ENCODE data around the gene SVIL.
"Not testable (repeated sequence)": the region's sequence is repeated elsewhere in the genome, so short reads cannot be mapped to it uniquely, and the experiment has no call there.

DNA sequence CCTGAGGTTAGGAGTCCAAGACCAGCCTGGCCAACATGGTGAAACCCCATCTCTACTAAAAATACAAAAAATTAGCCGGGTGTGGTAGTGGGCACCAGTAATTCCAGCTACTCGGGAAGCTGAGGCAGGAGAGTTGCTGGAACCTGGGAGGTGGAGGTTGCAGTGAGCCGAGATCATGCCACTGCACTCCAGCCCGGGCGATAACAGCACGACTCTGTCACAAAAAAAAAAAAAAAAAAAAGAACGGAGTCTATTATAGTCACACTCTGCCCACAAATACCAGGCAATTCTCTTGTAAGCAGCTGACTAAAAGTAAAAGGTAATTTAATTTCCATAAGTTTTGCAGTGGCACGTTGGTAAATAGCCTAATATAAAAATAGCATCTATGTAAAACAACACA, 98.1 kb downstream of the SVIL start:
- TF ChIP-seq POLR2A (IDR thresholded peaks at IDR 0.05), result not testable (repeated sequence)
- TF ChIP-seq, protein P1, sequence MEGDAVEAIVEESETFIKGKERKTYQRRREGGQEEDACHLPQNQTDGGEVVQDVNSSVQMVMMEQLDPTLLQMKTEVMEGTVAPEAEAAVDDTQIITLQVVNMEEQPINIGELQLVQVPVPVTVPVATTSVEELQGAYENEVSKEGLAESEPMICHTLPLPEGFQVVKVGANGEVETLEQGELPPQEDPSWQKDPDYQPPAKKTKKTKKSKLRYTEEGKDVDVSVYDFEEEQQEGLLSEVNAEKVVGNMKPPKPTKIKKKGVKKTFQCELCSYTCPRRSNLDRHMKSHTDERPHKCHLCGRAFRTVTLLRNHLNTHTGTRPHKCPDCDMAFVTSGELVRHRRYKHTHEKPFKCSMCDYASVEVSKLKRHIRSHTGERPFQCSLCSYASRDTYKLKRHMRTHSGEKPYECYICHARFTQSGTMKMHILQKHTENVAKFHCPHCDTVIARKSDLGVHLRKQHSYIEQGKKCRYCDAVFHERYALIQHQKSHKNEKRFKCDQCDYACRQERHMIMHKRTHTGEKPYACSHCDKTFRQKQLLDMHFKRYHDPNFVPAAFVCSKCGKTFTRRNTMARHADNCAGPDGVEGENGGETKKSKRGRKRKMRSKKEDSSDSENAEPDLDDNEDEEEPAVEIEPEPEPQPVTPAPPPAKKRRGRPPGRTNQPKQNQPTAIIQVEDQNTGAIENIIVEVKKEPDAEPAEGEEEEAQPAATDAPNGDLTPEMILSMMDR (IDR thresholded peaks at IDR 0.05 in 8 of 11, conservative IDR thresholded peaks at IDR 0.05 in 3 of 11), result not testable (repeated sequence)

Data from spleen (tissue), 7 donors.